HCT116 (cell line): ENCODE results near the gene WWP2. TPM values are rescaled to one million over a fixed set of nuclear protein-coding genes. Genes with fewer than 3 reads are reported as not detected.

Source experiments
- ATAC-seq: fragments of 200-7000 bp; cut with Tn5 transposase; 2 replicates; pipeline ENCODE4 v1.9.1; 2020; ENCODE audit warnings: mild to moderate bottlenecking, moderate library complexity
- BruUV-seq: library from RNA; stranded (reverse); fragments of 400-500 nt; replicated peaks from 2 replicates; lab custom pipeline; 2021; lab: Mats Ljungman, UMichigan
- CTCF ChIA-PET: fragments of 300-600 bp; sonication (Branson Sonifier 250); formaldehyde crosslinking; loops from one replicate; lab custom pipeline; 2021; ENCODE audit warnings: antibody characterized with exemption; lab: Charles Lee
- POLR2A ChIA-PET: fragments of 300-600, 350-600 bp; sonication (Branson Sonifier 250); formaldehyde crosslinking; loops from one replicate; lab custom pipeline; 2021; ENCODE audit warnings: antibody characterized with exemption; lab: Charles Lee
- RAD21 ChIA-PET, 2 experiments: fragments of 300-600 bp; sonication (Branson Sonifier 250); formaldehyde crosslinking; loops; one replicate each; lab custom pipeline; 2023; ENCODE audit warnings: low total read pairs in 2 of 2; ENCODE audit not compliant: uncharacterized antibody in 2 of 2, unreplicated experiment in 2 of 2, low non-redundant PET in 1 of 2; lab: Charles Lee
- DNase-seq: peaks from one replicate; pipeline ENCODE4 v3.0.0-alpha.2; 2010; ENCODE audit warnings: low read depth, low spot score
- H2AFZ ChIP-seq: fragments of 200-600 bp; shearing (Covaris generic), sonication (generic); 2 replicates; pipeline ENCODE4 v1.6.1; 2017; ENCODE audit warnings: low read depth, mixed run types, mixed read lengths, antibody characterized with exemption, low read length; ENCODE audit not compliant: poor library complexity, severe bottlenecking
- H3K27ac ChIP-seq: 2 replicates; pipeline ENCODE4 v1.5.1; 2012; ENCODE audit warnings: low read depth, low read length
- H3K27me3 ChIP-seq: fragments of 200-600 bp; sonication (generic); 2 replicates; pipeline ENCODE4 v1.6.1; 2016; ENCODE audit warnings: mixed run types, low read length, mixed read lengths; ENCODE audit not compliant: insufficient read depth
- H3K36me3 ChIP-seq, 2 experiments: fragments of 200-500 bp in 1 of 2; fragments of 200-600 bp in 1 of 2; sonication (Bioruptor generic) in 1 of 2; sonication (generic) in 1 of 2; 2 replicates each; pipeline versions ENCODE4 v1.5.1 to v1.6.1; 2014 to 2016; ENCODE audit warnings: low read length in 2 of 2, inconsistent platforms in 1 of 2, mixed read lengths in 1 of 2, mixed run types in 1 of 2; ENCODE audit not compliant: insufficient read depth in 2 of 2, control insufficient read depth in 1 of 2
- H3K4me1 ChIP-seq, 2 experiments: fragments of 200-600 bp in 1 of 2; sonication (generic) in 1 of 2; 2 replicates each; pipeline versions ENCODE4 v1.5.1 to v1.6.1; 2012 to 2017; ENCODE audit warnings: low read length in 2 of 2, inconsistent platforms in 1 of 2, mild to moderate bottlenecking in 1 of 2, mixed read lengths in 1 of 2, mixed run types in 1 of 2, moderate library complexity in 1 of 2; ENCODE audit not compliant: insufficient read depth in 2 of 2, control insufficient read depth in 1 of 2
- H3K4me2 ChIP-seq: fragments of 200-600 bp; sonication (generic); 2 replicates; pipeline ENCODE4 v1.6.1; 2017; ENCODE audit warnings: mixed run types, low read length, mixed read lengths
- H3K4me3 ChIP-seq, 2 experiments: fragments of 200-600 bp in 1 of 2; sonication (generic) in 1 of 2; replicated peaks in 1 of 2; 2 replicates each; pipeline ENCODE4 v1.5.1; 2011 to 2016; ENCODE audit warnings: low read length in 2 of 2, control low read depth in 1 of 2, low read depth in 1 of 2, mild to moderate bottlenecking in 1 of 2, mixed read lengths in 1 of 2, mixed run types in 1 of 2
- H3K79me2 ChIP-seq: fragments of 200-600 bp; sonication (generic); 2 replicates; pipeline ENCODE4 v1.6.1; 2017; ENCODE audit warnings: mild to moderate bottlenecking, mixed run types, low read length, moderate library complexity, mixed read lengths; ENCODE audit not compliant: insufficient read depth
- H3K9ac ChIP-seq: fragments of 200-600 bp; sonication (generic); 2 replicates; pipeline ENCODE4 v1.6.1; 2016; ENCODE audit warnings: low read length, mixed read lengths
- H3K9me2 ChIP-seq: fragments of 200-600 bp; sonication (generic), shearing (Covaris generic); 2 replicates; pipeline ENCODE4 v1.6.1; 2017; ENCODE audit warnings: mixed run types, mild to moderate bottlenecking, moderate library complexity; ENCODE audit not compliant: insufficient read depth
- H3K9me3 ChIP-seq, 2 experiments: fragments of 200-500 bp in 1 of 2; fragments of 200-600 bp in 1 of 2; sonication (Bioruptor generic) in 1 of 2; sonication (generic) in 1 of 2; 2 replicates each; pipeline ENCODE4 v1.6.1; 2014 to 2017; ENCODE audit warnings: low read length in 2 of 2, mixed read lengths in 2 of 2, inconsistent platforms in 1 of 2, low read depth in 1 of 2, mild to moderate bottlenecking in 1 of 2, mixed run types in 1 of 2, moderate library complexity in 1 of 2; ENCODE audit not compliant: control insufficient read depth in 1 of 2, insufficient read depth in 1 of 2
- H4K20me1 ChIP-seq: fragments of 200-600 bp; sonication (generic), shearing (Covaris generic); 2 replicates; pipeline ENCODE4 v1.6.1; 2017; ENCODE audit warnings: mixed run types, mild to moderate bottlenecking, moderate library complexity; ENCODE audit not compliant: insufficient read depth
- CBX3 ChIP-seq: IDR thresholded peaks from 2 replicates; pipeline ENCODE4 v1.6.1; 2012; ENCODE audit warnings: low read depth
- CEBPB ChIP-seq: IDR thresholded peaks from 2 replicates; pipeline ENCODE4 v1.6.1; 2012; ENCODE audit warnings: low read depth
- EGR1 ChIP-seq: IDR thresholded peaks from 2 replicates; pipeline ENCODE4 v1.6.1; 2012; ENCODE audit warnings: low read depth
- EZH2phosphoT487 ChIP-seq: fragments of 200-600 bp; IDR thresholded peaks from 2 replicates; pipeline ENCODE4 v1.6.1; 2018; ENCODE audit warnings: antibody characterized with exemption, borderline replicate concordance
- FOSL1 ChIP-seq: IDR thresholded peaks from 2 replicates; pipeline ENCODE4 v1.6.1; 2012; ENCODE audit warnings: low read depth
- JUND ChIP-seq: IDR thresholded peaks from 2 replicates; pipeline ENCODE4 v1.6.1; 2012
- POLR2A ChIP-seq: IDR thresholded peaks from 2 replicates; pipeline ENCODE4 v1.7.0; 2011; ENCODE audit warnings: borderline replicate concordance; ENCODE audit not compliant: insufficient read depth, insufficient read length; ENCODE audit errors: extremely low read depth
- SP1 ChIP-seq: IDR thresholded peaks from 2 replicates; pipeline ENCODE4 v1.6.1; 2012; ENCODE audit warnings: low read depth
- ZBTB33 ChIP-seq: IDR thresholded peaks from 2 replicates; pipeline ENCODE4 v1.6.1; 2011; ENCODE audit warnings: mild to moderate bottlenecking, low read length, moderate library complexity; ENCODE audit not compliant: insufficient replicate concordance; ENCODE audit errors: extremely low read depth
- ZFX ChIP-seq: fragments of 450-650 bp; IDR thresholded peaks from 2 replicates; pipeline ENCODE4 v1.6.1; 2017
- ZNF274 ChIP-seq: fragments of 200-500 bp; sonication (Bioruptor generic); IDR thresholded peaks from 2 replicates; pipeline ENCODE4 v1.6.1; 2014; ENCODE audit warnings: mild to moderate bottlenecking, low read depth, low read length, inconsistent platforms
- intact Hi-C: fragments of 100-400 bp; cut with micrococcal nuclease; formaldehyde crosslinking; loops from 2 replicates; pipeline ENCODE4 v1.10.0; 2022
- total RNA-seq: library from RNA; stranded (reverse); gene quantifications from one replicate; pipeline ENCODE4 v1.2.1, GENCODE V29; 2021; ENCODE audit not compliant: unreplicated experiment

Gene WWP2
- total RNA-seq, 1 experiment from 2014 or later: 44.2 TPM

GRCh38 chr16:69880640-69881133 is 118.6 kb downstream of the WWP2 start:
- H2AFZ ChIP-seq: no peak overlapping the region
- DNase-seq: no peak
- CTCF ChIA-PET: no interaction called here

More at GRCh38 chr16:69880640-69881133, 118.6 kb downstream of the WWP2 start:
- TF ChIP-seq SP1: no peak
- TF ChIP-seq FOSL1: no peak
- TF ChIP-seq ZFX: no peak
- TF ChIP-seq ZNF274: no peak
- no peak for TF ChIP-seq EGR1
- TF ChIP-seq ZBTB33: no peak
- TF ChIP-seq CEBPB: no peak
- no peak for TF ChIP-seq JUND
- TF ChIP-seq EZH2phosphoT487: no peak
- no peak for TF ChIP-seq POLR2A
- no peak for TF ChIP-seq CBX3
- H3K27ac ChIP-seq: no peak overlapping the region
- H3K79me2 ChIP-seq: no peaks in the 10 kb centered on the region; the same call in 1 of the 2 replicates
- ATAC-seq: no peak
- intact Hi-C loops: no loop called here
- no peak overlapping the region for H3K4me2 ChIP-seq
- no TSS peak for BruUV-seq
- no peaks in the 10 kb centered on the region for H4K20me1 ChIP-seq
- no peaks in the 10 kb centered on the region for H3K36me3 ChIP-seq
- ChIA-PET POLR2A (no interaction called here), RAD21 (no interaction called here)
- H3K9ac ChIP-seq: no peak overlapping the region
- no peaks in the 10 kb centered on the region for H3K9me2 ChIP-seq
- H3K9me3 ChIP-seq: peaks cover 0 to 10% of the 10 kb centered on the region in 2 experiments; a peak in 1 of 4 replicates
- no peaks in the 10 kb centered on the region for H3K27me3 ChIP-seq
- H3K4me1 ChIP-seq: no peaks in the 10 kb centered on the region
- H3K4me3 ChIP-seq: no peak overlapping the region
